GM19238 (cell line): ENCODE data around the gene CALR3.
A peak's percentile ranks its signal among the peaks of the same experiment; 100 is the strongest.
"Not testable (repeated sequence)": the region's sequence is repeated elsewhere in the genome, so short reads cannot be mapped to it uniquely, and the experiment has no call there.

Experiments used
- DNase-seq: peaks from one replicate; pipeline ENCODE4 v3.0.0; 2011; ENCODE audit warnings: low spot score; ENCODE audit not compliant: insufficient read length

Gene CALR3, protein sequence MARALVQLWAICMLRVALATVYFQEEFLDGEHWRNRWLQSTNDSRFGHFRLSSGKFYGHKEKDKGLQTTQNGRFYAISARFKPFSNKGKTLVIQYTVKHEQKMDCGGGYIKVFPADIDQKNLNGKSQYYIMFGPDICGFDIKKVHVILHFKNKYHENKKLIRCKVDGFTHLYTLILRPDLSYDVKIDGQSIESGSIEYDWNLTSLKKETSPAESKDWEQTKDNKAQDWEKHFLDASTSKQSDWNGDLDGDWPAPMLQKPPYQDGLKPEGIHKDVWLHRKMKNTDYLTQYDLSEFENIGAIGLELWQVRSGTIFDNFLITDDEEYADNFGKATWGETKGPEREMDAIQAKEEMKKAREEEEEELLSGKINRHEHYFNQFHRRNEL

DNA sequence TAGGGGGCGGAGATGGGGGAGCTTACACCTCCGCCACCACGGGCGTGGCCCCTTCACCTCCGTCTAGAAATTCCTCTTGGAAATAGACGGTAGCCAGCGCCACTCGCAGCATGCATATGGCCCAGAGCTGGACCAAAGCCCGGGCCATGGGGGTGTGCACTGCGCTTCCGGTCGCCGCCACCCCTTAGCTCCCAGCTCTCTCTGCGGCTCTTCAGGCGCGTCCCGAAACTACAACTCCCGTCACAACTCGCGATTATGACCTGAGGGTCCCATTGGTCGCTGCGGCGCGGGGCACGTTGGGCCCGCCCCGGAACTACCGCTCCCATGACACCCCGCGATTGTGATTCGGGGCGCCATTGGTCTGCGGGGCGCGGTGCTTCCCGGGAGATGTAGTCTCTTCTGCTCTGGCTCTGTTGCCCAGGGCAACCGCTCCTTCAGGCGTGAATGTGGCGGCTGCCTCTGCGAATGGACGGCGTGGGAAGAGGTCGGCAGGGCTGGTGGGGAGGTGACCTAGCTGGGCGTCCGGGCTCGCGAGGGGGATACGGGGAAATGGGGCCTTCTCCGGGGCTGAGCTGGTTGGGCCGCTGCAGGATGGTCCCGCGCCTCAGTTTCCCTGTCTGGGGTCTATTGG, at the start of gene CALR3, which contains the start of gene C19orf44:
Gene CALR3, minus strand, starts transcription at position 186 of the 631 bp plus-strand sequence. Its CDS starts 38 bp downstream, at position 148.
Gene C19orf44, plus strand, starts transcription at position 413 of the 631 bp plus-strand sequence. CDS start 4,399 bp downstream, outside the sequence.
- peak; percentile 92 for DNase-seq

DNA sequence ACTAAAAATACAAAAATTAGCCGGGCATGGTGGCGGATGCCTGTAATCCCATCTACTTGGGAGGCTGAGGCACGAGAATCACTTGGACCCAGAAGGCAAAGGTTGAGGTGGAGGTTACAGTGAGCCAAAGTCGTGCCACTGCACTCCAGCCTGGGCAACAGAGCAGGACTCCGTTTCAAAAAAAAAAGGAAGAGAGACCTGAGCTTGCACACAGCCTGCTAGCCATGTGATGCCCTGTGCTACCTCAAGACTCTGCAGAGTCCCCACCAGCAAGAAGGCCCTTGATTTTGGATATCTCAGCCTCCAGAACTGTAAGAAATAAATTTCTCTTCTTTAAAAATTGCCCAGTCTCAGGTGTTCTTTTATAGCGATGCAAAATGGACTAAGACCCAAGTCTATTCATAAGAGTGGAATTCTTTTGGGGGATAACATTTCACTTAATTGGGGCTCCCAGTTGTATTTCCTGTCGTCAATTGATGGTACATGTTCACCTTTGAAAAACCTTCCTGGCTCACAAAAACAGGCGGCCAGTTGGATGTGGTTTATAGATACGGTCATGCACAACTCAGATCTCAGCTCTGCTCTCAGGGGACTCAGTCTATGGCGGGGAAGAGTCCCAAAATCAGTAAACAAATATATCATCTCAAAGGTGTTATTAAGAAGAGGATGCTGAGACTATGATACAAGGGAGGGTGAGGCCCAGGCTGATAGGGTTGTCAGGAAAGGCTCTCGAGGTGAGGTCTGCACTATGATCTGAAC, 48.7 kb upstream of the CALR3 start:
- DNase-seq: no peak

DNA sequence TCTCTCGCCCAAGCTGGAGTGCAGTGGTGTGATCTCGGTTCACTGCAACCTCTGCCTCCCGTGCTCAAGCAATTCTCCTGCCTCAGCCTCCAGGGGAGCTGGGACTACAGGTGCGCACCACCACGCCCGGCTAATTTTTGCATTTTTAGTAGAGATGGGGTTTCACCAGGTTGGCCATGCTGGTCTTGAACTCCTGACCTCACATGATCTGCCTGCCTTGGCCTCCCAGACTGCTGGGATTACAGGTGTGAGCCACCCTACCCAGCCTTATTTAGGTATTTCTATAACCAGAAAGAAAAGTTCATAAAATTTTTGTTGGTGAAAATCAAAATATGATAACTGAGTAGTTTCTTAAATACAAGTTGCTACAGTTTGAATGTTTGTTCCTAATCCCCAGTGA, 47.8 kb upstream of the CALR3 start:
- DNase-seq: not testable (repeated sequence)

DNA sequence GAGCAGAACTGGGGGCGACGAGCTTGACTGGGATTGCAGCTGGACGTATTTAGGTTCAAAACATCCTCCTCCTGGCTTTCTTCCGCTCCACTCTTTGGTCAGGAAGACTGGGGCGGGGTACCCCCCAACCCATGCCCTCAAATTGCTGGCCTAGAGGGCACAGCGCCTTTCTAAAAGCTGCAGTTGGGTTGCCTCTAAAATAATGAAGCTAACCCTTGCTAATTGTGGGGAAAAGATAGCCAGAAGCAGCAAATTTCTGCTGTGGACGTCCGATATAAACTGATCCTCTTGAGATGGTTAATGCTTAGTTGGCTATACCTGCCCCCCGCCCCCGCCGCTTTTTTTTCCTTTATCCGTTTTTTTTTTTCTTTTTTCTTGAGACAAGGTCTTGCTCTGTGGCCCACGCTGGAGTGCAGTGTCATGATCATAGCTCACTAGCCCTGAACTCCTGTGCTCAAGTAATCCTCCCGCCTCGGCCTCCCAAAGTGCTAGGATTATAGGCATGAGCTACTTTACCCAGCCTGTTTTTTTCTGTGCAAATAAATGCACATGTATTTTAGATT, 47.0 kb upstream of the CALR3 start:
- no peak for DNase-seq

DNA sequence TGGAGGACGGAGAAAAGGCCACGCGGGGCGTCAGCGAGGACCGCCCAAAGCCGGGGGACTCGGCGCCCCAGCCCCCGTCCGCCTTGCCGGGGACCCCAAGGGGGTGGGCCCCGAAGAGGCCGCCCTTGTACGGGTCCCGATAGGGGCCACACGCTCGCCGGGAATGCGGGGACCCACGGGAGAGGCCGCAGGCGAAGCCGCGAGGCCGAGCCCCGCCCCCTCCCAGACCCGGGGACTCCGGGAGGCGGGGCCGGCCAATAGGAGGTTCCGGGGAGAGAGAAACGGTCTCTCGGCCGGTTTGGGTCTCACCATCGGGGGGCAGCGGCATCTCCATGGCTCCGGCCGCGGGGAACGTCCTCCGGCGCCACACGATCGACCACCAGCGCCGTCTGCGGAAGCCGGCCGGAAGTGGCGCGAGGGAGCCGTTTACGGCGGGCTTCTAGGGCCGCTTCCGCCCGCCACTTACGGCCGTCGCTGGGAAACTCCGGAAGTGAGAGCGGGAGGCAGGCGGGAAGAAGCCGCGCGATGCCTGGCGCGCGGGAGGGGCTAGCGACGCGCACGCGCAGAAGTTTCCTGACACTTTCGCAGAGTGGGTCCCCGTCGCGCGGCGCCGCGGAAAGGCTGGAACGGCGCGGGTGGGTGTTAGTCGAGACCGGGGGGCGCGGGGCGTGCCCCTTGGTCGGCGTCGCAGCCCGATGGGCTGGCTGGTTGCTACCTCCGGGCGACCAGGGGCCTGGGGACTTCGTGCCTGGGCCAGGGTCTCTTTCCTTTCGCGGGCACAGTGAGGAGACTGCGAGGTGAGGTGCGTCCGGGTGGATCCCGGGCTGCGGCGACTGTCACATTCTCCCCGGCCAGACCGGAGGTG, 46.3 kb upstream of the CALR3 start, which contains the start of gene CHERP:
Gene CHERP, minus strand, starts transcription at position 393 of the 865 bp plus-strand sequence. Its CDS starts 59 bp downstream, at position 334.
- DNase-seq: peak; percentile 89

DNA sequence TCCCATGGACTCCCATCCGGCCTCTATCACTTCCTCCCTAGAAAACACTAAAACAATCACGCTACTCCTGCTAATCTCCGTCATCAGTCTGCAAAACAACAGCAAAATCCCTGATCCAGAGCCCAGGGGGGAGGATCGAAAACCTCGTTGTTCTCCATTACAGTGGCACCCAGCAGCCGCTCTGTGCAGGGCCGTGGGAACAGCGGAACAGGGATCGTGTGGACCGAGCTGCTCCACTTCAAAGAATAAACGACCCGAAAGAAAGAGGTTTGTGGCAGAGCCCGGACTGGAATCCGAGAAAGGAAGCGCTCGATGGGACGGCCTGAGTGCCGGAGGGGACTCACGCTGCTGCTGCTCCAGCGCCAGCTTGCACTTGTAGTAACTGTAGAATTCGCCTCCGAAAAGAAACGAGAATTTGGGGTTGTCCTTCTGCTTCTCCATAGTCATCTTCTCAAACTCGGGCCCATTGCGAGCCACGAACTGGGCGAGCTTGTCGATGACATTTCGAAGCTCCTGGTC, 45.6 kb upstream of the CALR3 start:
- no peak for DNase-seq

DNA sequence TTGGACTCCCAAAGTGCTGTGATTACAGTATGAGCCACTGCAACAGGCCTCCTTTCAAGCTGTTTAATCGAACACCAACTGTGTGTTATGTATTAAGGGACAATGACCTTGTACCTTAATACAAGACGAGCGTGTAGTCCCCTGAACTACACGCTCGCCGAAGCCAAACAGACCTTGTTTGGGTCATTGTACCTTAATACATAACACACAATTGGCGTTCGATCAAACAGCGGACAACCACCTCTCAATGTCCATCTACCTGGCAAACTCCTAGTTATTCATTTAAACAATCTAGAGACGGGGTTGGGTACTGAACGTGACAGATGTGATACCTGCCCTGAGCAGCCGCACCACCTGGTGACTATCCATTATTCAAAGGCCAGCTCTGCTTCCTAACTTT, 45.0 kb upstream of the CALR3 start:
- DNase-seq: no peak

DNA sequence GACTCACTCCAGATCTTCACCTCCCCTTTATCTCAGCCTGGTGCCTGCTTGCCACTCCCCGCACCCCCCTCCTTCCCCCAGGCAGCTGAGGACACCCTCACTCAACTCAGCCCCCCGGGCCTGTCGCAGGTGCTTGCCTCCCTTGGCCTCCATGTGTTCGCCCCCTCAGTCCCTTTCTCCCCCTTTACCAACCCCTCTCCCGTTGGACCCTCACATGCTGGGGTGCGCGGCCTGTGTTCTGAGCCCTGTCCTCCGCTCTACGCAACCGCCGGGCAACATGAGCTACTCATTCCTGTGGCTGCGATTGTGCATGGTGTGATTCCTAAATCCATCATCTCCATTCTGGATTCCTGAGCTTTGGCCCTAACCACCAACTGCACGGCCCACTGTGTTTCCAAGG, 41.1 kb upstream of the CALR3 start:
- no peak for DNase-seq

DNA sequence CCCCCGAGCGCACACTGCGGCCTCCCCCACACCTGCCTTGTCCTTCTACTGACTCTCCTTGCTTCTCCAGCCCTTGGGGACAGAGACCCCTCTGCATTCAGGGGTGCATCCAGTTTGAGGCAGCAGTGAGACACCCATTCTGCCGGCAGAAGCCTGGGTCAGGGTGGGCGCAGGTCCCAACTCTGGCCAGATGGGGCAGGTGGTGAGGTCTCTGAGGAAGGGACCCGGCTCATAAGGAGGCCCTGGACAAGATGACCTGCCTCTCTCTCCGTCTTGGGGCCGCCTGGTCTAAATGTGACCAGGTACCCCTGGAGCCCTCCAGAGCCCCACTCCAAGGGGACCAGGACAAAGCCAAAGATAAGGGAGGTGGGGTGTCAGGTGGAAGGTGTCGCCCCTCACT, 40.2 kb upstream of the CALR3 start:
- no peak for DNase-seq

DNA sequence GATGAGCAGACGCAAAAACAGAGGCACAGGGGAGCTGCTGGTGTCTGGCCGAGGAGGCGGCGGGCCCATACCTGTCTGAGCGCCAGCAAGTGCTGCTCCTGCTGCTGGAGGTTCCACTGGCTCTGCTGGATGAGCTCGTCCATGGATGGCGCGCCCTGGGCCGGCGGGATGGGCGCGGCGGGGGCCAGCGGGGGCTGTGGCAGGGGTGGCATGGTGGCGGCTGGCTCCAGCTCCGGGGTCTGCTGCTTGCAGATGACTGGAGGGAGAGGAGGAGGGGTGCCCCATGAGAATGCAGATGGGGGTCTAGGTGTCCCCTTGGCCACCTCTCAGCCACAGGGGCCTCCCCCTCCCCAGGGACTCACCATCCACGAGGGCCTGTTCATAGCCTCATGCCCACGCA, 39.4 kb upstream of the CALR3 start:
- DNase-seq: no peak

DNA sequence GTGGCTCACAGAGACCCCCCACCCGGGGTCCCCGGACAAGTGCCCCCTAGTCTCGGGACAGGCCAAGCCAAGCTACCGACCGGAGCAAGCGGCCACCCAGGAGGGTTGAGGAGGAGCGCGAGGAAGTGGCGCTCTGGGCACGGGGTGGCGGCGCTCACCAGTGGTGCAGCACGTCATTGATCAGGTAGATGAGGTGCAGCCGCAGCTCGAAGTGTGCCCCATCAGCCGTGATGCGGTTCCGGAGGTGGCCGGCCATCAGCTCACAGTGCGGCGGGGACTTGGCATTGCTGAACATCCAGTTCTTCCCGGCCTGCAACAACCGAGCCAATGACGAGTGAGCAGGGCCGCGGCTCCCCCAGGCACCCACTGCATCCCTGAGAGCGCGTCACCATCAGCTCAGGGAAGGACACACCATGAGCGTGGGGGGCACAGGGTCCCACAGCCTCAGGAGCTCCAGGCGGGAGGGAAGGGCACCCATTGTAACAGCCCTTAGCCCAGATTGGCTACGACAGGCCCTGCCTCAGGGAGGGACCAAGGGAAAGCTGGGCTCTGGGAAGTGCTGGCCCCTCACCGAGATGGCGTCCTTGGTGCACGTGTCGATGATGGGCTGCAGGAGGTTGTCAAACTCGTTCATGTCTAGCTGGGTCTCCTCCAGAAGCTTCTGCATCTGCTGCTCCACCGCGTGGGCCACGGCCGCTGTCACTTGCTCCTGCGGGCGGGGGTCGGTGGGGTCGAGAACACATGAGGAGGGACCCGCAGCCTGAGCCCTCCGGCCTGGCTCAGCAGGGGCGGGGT, 36.7 kb upstream of the CALR3 start:
- no peak for DNase-seq

DNA sequence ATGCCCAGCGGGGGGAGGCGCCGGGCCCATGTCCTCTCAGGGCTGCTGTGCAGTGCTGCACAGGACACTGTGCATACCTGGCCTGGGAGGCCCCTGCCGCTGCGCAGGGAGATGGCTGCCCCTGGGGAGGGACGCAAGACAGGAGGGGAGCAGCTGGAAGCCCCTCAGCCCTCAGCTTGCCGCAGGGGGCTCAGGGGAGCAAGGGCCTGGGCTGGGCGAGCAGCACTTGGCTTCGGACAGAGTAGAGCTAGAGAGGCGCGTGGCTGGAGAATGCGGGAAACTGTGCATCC, 35.4 kb upstream of the CALR3 start:
- no peak for DNase-seq

DNA sequence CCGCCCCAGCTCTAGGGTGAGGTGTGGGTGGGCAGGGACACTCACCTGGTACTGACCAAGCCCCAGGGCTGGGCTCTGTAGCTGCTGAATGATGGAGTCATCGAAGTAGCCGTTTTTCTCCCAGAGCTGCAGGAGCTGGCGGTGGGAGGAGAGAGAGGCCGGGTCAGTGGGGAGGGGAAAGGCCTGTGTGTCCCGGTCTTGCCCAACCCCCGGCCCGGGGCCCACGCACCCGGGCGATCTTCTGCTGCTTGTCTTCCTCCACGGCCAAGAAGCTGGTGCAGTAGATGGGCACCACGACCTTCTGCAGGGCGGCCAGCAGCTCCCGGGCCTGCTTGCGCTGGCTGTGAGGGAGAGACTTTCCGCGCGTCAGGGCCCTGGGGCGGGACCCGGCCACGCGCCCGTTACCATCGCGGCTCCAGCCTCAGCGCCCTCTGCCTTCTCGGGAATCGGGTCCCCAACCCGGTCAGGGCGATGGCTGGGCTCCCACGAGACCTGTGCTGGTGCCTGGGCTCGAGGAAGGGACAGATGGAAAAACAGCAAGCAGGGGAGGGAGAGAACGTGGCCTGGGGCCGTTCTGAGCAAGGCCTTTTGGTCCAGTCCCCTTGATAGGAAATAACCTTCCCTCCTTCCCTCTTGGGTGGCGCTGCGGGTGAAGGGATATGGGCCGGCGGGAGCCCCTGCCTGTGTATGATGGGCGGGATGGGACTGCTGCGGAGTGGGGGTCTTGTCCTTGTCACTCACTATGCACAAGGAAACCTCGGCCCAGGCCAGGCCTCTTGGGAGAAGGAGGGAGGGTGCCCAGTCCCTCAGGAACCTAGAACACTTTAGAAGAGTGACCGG, 34.8 kb upstream of the CALR3 start:
- no peak for DNase-seq

DNA sequence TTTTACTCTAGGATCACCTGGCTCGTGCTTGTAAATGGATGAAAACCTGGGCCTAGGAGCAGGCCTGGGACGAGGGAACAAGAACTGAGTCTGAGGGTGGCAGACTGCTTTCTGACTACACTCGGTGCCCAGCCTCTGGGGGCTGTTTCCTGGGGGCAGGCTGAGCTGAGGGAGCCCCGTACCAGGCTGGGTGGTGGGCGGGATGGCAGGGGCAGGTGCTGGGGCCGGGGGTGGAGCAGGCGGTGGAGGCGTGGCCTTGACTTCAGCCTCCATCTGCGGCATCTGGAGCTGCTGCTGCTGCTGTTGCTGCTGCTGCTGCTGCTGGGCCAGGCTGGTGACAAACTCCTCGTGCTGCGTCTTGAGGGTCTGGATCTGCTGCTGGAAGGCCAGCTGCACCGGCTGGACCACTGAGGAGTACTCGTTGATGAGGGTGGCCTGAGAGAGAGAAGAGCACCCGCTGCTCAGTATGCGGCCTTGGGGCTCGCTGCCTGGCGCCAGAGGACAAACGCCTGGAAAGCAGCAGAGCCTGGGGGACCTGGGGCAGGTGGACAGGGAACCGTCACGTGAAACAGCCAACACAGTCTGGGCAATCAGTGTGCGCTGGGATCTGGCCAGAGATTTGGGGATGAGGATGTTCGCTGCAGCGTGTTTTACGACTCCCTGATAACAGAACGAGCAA, 33.6 kb upstream of the CALR3 start:
- DNase-seq: no peak

DNA sequence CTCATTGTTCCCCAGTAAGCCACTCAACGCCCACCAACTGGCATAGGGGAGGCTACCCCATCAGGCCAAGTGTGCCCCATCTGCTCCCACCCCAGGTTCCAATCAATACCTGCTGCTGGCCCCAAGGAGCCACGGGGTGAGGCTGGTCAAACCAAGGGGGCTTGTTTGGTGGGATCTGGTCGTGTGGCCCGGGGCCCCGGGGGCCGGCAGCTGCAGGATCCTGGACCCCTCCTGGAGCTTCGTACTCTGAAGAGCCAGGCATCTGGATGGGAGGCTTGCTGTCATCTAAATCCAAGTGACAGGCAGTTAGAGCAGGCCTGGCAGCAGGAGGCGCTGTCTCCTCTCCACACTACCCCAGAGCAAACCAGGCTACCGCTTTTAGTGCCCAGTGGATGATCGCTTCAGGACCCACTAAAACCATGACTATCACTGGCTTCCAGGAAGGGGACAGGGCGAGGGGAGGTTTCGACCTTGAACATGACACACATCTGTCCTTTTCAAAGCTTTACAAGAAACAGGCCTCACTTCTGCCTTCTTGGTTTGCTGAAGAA, 32.1 kb upstream of the CALR3 start:
- DNase-seq: peak; percentile 40

DNA sequence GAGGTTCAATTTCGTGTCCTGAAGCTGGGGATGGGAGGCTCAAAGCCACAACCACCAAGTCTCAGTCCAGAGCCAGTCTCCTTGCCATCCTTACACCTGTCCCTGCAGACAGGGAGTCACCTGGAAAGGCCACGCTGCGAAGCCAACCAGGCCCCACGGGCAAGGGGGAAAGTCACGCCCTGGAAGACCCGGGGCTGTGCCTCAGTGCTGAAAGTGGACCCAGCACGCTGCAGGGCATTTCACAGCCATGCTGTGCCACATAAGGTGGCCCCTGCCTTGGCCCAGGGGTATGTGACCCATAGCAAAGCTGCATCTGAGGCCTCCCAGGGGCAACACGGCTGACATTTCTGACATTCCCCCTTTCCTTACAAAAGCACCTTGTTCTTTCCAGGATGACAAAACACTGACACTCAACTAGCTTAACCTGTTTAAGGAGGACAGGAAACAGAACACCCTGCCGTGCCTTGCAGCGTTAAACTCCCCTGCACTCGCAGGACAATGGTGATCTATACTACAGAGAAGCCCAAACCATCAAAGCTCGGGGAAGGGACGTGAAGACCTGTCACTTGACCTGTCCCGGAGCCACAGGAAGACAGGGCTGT, 31.5 kb upstream of the CALR3 start:
- no peak for DNase-seq

DNA sequence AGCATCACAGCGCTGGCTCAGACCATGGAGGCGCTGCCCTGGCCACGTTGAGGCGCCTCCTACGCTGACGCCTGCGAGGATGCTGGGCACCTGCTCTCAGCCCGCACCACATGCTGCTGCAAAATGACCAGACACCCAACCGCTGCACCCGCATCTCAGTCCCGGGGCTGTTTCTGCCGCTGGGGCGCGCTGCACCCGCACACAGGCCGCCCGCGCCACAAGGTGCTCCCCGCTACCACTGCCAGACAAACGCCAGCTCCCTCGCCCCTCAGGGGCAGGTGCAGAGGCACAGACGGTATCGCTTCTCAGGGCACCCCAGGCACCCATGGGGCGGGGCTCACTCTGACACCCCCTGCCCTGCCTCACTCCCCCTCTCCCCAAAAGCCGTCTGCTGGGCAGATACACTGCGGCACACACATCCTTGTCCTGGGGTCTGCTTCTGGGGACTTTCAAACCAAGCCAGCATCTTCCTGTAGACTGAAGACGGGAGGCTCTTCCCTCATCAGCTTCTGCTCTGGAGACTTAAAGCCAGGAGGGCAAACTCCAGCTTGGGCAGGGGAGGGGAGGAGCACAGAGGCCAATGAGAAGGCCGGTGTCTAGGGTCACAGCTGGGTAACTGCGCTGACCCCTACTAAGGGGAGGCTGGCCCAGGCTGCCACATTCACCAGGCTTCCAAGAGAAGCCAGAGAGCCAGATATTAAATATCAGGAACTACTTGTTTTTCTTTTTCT, 29.9 kb upstream of the CALR3 start:
- DNase-seq: no peak
